GM12878 (cell line): ENCODE data around the gene GPC6. TPM values are rescaled to one million over a fixed set of nuclear protein-coding genes. Genes with fewer than 3 reads are reported as not detected.

Experiments used
- ATAC-seq: fragments of 200-7000 bp; cut with Tn5 transposase; 3 replicates; pipeline ENCODE4 v1.9.1; 2020; ENCODE audit warnings: mild to moderate bottlenecking, moderate library complexity
- BruUV-seq: library from RNA; stranded (reverse); fragments of 400-500 nt; replicated peaks from 2 replicates; lab custom pipeline; 2021; lab: Mats Ljungman, UMichigan
- CTCF ChIA-PET: fragments of 300-600 bp; sonication (Branson Sonifier 250); formaldehyde crosslinking; extraction: SDS; loops from one replicate; lab custom pipeline; 2021; ENCODE audit warnings: inconsistent platforms; lab: Yijun Ruan, JAX
- POLR2A ChIA-PET: fragments of 350-600 bp; formaldehyde crosslinking; extraction: SDS; loops from one replicate; lab custom pipeline; 2021; ENCODE audit warnings: inconsistent platforms; lab: Charles Lee
- RAD21 ChIA-PET: fragments of 300-600 bp; sonication (Branson Sonifier 250); formaldehyde crosslinking; loops from one replicate; lab custom pipeline; 2023; ENCODE audit warnings: antibody characterized with exemption; ENCODE audit not compliant: unreplicated experiment; lab: Charles Lee
- SMC1A ChIA-PET: fragments of 300-600 bp; sonication (Branson Sonifier 250); formaldehyde crosslinking; loops from one replicate; lab custom pipeline; 2023; ENCODE audit not compliant: unreplicated experiment, uncharacterized antibody; lab: Charles Lee
- DNase-seq: peaks from one replicate; pipeline ENCODE4 v3.0.0-alpha.2; 2011; ENCODE audit warnings: low read depth, low spot score
- FAIRE-seq: peaks from 3 replicates; lab custom pipeline; 2011; peaks lifted over from hg19 to GRCh38; lab: Jason Lieb, UNC
- H2AFZ ChIP-seq: 2 replicates; pipeline ENCODE4 v1.6.0; 2011; ENCODE audit warnings: low read depth, low read length, control low read depth; ENCODE audit not compliant: control insufficient read depth
- H3K27ac ChIP-seq: 2 replicates; pipeline ENCODE4 v1.5.1; 2011; ENCODE audit warnings: control low read depth; ENCODE audit not compliant: control insufficient read depth, insufficient read depth
- H3K27me3 ChIP-seq, 2 experiments: replicated peaks in 1 of 2; 2 replicates each; pipeline versions ENCODE4 v1.6.0 to v1.6.1; 2011; ENCODE audit warnings: low read length in 1 of 2; ENCODE audit not compliant: control insufficient read depth in 2 of 2, insufficient read depth in 2 of 2
- H3K36me3 ChIP-seq, 2 experiments: 2 replicates each; pipeline ENCODE4 v1.5.1; 2011; ENCODE audit warnings: low read length in 1 of 2; ENCODE audit not compliant: control insufficient read depth in 2 of 2, insufficient read depth in 2 of 2
- H3K4me1 ChIP-seq: 2 replicates; pipeline ENCODE4 v1.6.1; 2011; ENCODE audit warnings: mild to moderate bottlenecking, low read length, moderate library complexity, mixed read lengths; ENCODE audit not compliant: control insufficient read depth, insufficient read depth
- H3K4me2 ChIP-seq: 2 replicates; pipeline ENCODE4 v1.6.0; 2011; ENCODE audit warnings: control low read depth; ENCODE audit not compliant: control insufficient read depth, insufficient read depth
- H3K4me3 ChIP-seq: fragments of 200-600 bp; sonication (generic); 2 replicates; pipeline ENCODE4 v1.5.1; 2016
- H3K79me2 ChIP-seq: 2 replicates; pipeline ENCODE4 v1.6.0; 2011; ENCODE audit warnings: low read length; ENCODE audit not compliant: control insufficient read depth, insufficient read depth
- H3K9ac ChIP-seq: 2 replicates; pipeline ENCODE4 v1.8.0; 2011; ENCODE audit warnings: low read length, control low read depth, mixed read lengths; ENCODE audit not compliant: control insufficient read depth, insufficient read depth
- H3K9me3 ChIP-seq: replicated peaks from 3 replicates; pipeline ENCODE4 v1.5.1; 2011; ENCODE audit warnings: mild to moderate bottlenecking, low read length; ENCODE audit not compliant: control insufficient read depth, insufficient read depth
- H4K20me1 ChIP-seq: 2 replicates; pipeline ENCODE4 v1.6.0; 2011; ENCODE audit not compliant: control insufficient read depth, insufficient read depth
- ASH2L ChIP-seq: fragments of 300-600, 200-600 bp; sonication (generic); IDR thresholded peaks from 2 replicates; pipeline ENCODE4 v1.6.1; 2017; ENCODE audit warnings: low read depth, mild to moderate bottlenecking, borderline replicate concordance
- CREB1 ChIP-seq: IDR thresholded peaks from 2 replicates; pipeline ENCODE4 v1.6.1; 2012; ENCODE audit warnings: low read depth, mild to moderate bottlenecking, inconsistent platforms
- FOS ChIP-seq: IDR thresholded peaks from 3 replicates; pipeline ENCODE4 v1.6.1; 2011; ENCODE audit warnings: borderline replicate concordance; ENCODE audit not compliant: insufficient read length; ENCODE audit errors: extremely low read depth
- FOXM1 ChIP-seq: IDR thresholded peaks from 2 replicates; pipeline ENCODE4 v1.6.1; 2012; ENCODE audit warnings: low read depth, mild to moderate bottlenecking, inconsistent platforms, low read length, moderate library complexity
- IKZF2 ChIP-seq, 2 experiments: fragments of 450-650 bp; IDR thresholded peaks; 2 replicates each; pipeline ENCODE4 v1.6.1; 2017; ENCODE audit warnings: mild to moderate bottlenecking in 2 of 2, moderate library complexity in 2 of 2
- IRF5 ChIP-seq: fragments of 450-650 bp; IDR thresholded peaks from 2 replicates; pipeline ENCODE4 v1.6.1; 2017; ENCODE audit warnings: borderline replicate concordance
- MAX ChIP-seq: IDR thresholded peaks from 2 replicates; pipeline ENCODE4 v1.6.1; 2012; ENCODE audit warnings: low read depth, low read length, improper control_type of control experiment
- MTA3 ChIP-seq: IDR thresholded peaks from 2 replicates; pipeline ENCODE4 v1.6.1; 2012; ENCODE audit warnings: low read length, inconsistent platforms, borderline replicate concordance
- NFXL1 ChIP-seq: fragments of 450-650 bp; IDR thresholded peaks from 2 replicates; pipeline ENCODE4 v1.6.1; 2017; ENCODE audit warnings: antibody characterized with exemption, mild to moderate bottlenecking, borderline replicate concordance
- NFYB ChIP-seq: IDR thresholded peaks from 2 replicates; pipeline ENCODE4 v1.6.1; 2011; ENCODE audit warnings: low read depth, mild to moderate bottlenecking, low read length, improper control_type of control experiment, moderate library complexity; ENCODE audit not compliant: insufficient read depth
- RELB ChIP-seq: fragments of 450-650 bp; IDR thresholded peaks from 2 replicates; pipeline ENCODE4 v1.6.1; 2017; ENCODE audit warnings: low read depth, mild to moderate bottlenecking, moderate library complexity
- SKIL ChIP-seq: fragments of 450-650 bp; IDR thresholded peaks from 2 replicates; pipeline ENCODE4 v1.6.1; 2017; ENCODE audit warnings: mild to moderate bottlenecking, low read depth, inconsistent platforms; ENCODE audit not compliant: poor library complexity, severe bottlenecking
- SP1 ChIP-seq: IDR thresholded peaks from one replicate; pipeline ENCODE4 v1.6.1; 2011; ENCODE audit warnings: low read depth, low read length
- WRNIP1 ChIP-seq: IDR thresholded peaks from 2 replicates; pipeline ENCODE4 v1.6.1; 2011; ENCODE audit warnings: low read depth, low read length, improper control_type of control experiment, borderline replicate concordance
- YBX1 ChIP-seq: fragments of 450-650 bp; IDR thresholded peaks from 2 replicates; pipeline ENCODE4 v1.6.1; 2016; ENCODE audit warnings: antibody characterized with exemption
- YY1 ChIP-seq: IDR thresholded peaks from 2 replicates; pipeline ENCODE4 v1.6.1; 2011; ENCODE audit warnings: low read depth, mild to moderate bottlenecking, low read length
- ZNF207 ChIP-seq: fragments of 450-650 bp; IDR thresholded peaks from 2 replicates; pipeline ENCODE4 v1.6.1; 2014; ENCODE audit warnings: antibody characterized with exemption, mild to moderate bottlenecking, borderline replicate concordance
- ZNF217 ChIP-seq: fragments of 450-650 bp; IDR thresholded peaks from 2 replicates; pipeline ENCODE4 v1.6.1; 2017; ENCODE audit warnings: antibody characterized with exemption, mild to moderate bottlenecking
- whole genome bisulfite sequencing: methylation state at CpG from one replicate; pipeline ENCODE4 v1.1.6; 2016; ENCODE audit warnings: low lambda C conversion rate; ENCODE audit not compliant: insufficient replicate concordance, insufficient coverage; ENCODE audit errors: missing lambda C conversion rate; 5-methylcytosine and 5-hydroxymethylcytosine counted together
- in situ Hi-C: fragments of 300-500 bp; cut with MboI; formaldehyde crosslinking; loops from 9 replicates; pipeline ENCODE4 v1.14.3; 2018; ENCODE audit warnings: mixed read lengths
- intact Hi-C: fragments of 100-400 bp; cut with micrococcal nuclease; formaldehyde crosslinking; loops from one replicate; pipeline ENCODE4 v1.14.2; 2022; ENCODE audit not compliant: unreplicated experiment
- polyA plus RNA-seq, 11 experiments: library from polyadenylated mRNA; depleted of rRNA in 4 of 11; unstranded in 6 of 11; stranded (reverse) in 5 of 11; fragments of >200 nt; fragmentation: Nextera tagmentation in 4 of 11; fragmentation: Illumina TruSeq in 1 of 11; extraction: Ambion mirVana in 4 of 11; extraction: Trizol in 1 of 11; gene quantifications; 1 replicate in 1 of 11; 2 replicates in 10 of 11; pipeline versions ENCODE4 v1.2.1 to v1.2.3, GENCODE V29; 2011 to 2016; ENCODE audit warnings: inconsistent platforms in 2 of 11, missing spikeins in 2 of 11, low read depth in 1 of 11
- total RNA-seq, 4 experiments: library from RNA; depleted of rRNA in 3 of 4; stranded (reverse); fragments of >200 nt in 3 of 4; fragmentation: Illumina TruSeq in 1 of 4; extraction: Trizol in 1 of 4; gene quantifications; 2 replicates each; pipeline versions ENCODE4 v1.2.1 to v1.2.3, GENCODE V29; 2013 to 2021

GPC6 gene
- total and polyA plus RNA-seq, 10 of the 15 experiments (the other 5 are each of a cell fraction or from before 2014, with no cell fraction given), result 0.03 to 0.04 (median 0.03) TPM; not detected in 7

GRCh38 chr13:93769607-93770006 is 543.0 kb downstream of the GPC6 start (continued):
- no peak for TF ChIP-seq SKIL
- TF ChIP-seq YY1, result no peak
- TF ChIP-seq MAX, result no peak
- no peak for TF ChIP-seq WRNIP1
- TF ChIP-seq NFYB, result no peak

GRCh38 chr13:93771227-93771626 is 544.6 kb downstream of the GPC6 start:
- Histone ChIP-seq H3K4me1 (no peaks in the 10 kb centered on the region), H2AFZ (no peak overlapping the region), H3K27me3 (no peaks in the 10 kb centered on the region), H3K9ac (no peak overlapping the region), H3K27ac (no peak overlapping the region), H4K20me1 (no peaks in the 10 kb centered on the region), H3K36me3 (no peaks in the 10 kb centered on the region), H3K4me3 (no peak overlapping the region), H3K9me3 (no peaks in the 10 kb centered on the region), H3K79me2 (no peaks in the 10 kb centered on the region), H3K4me2 (no peak overlapping the region)
- in situ Hi-C loops (no loop called here), intact Hi-C loops (no loop called here)
- TF ChIP-seq IKZF2 (IDR thresholded peaks at IDR 0.05), result no peak
- TF ChIP-seq SP1, result no peak
- TF ChIP-seq ASH2L, result no peak
- no peak for TF ChIP-seq NFXL1
- TF ChIP-seq RELB, result no peak
- TF ChIP-seq CREB1, result no peak
- no peak for TF ChIP-seq FOS
- TF ChIP-seq IRF5, result no peak
- no peak for TF ChIP-seq MTA3
- TF ChIP-seq ZNF207, result no peak
- no peak for TF ChIP-seq ZNF217
- no peak for TF ChIP-seq FOXM1
- no peak for TF ChIP-seq YBX1
- ChIA-PET POLR2A (no interaction called here), RAD21 (no interaction called here), SMC1A (no interaction called here), CTCF (no interaction called here)
- no TSS peak for BruUV-seq
- FAIRE-seq (no peak), DNase-seq (no peak), ATAC-seq (no peak)
- WGBS, result 24% methylated on average over 8 of the region's 8 CpGs
